GM15510 (cell line): Measurements from ENCODE around the gene PDE8B.

Experiments
- POLR2A ChIP-seq: IDR thresholded peaks from 3 replicates; pipeline ENCODE4 v1.6.1; 2011; ENCODE audit warnings: borderline replicate concordance; ENCODE audit not compliant: insufficient read length; ENCODE audit errors: extremely low read depth

The PDE8B gene

DNA sequence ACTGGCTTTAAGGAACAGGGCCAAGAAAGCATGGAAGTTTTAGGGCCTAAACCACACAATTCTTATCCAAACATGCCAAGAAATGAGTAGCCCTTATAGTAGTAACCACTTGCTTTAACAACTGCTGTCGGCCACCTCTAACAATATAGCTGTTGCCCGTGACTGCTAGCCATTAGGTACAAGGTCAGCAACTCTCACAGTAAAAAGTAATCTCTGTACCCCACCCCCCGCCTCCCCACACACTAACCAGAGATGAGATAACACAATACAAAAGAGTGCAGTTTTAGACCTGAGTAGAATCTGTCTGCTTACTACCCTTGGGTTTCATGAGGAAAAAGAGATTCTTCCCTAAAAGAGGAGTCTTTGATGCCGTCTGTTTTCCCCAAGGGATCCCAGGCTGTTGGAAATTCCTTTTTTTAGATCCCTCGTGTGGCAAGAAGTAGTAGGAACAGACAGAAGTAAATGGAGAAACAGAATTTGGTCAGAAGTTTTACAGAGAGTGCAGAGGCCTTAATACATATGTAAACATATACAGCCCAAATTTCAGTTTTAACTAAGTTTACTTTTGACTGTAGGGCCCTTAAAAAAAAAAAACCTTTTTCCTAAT, 187.3 kb downstream of the PDE8B start:
- TF ChIP-seq POLR2A: no peak

DNA sequence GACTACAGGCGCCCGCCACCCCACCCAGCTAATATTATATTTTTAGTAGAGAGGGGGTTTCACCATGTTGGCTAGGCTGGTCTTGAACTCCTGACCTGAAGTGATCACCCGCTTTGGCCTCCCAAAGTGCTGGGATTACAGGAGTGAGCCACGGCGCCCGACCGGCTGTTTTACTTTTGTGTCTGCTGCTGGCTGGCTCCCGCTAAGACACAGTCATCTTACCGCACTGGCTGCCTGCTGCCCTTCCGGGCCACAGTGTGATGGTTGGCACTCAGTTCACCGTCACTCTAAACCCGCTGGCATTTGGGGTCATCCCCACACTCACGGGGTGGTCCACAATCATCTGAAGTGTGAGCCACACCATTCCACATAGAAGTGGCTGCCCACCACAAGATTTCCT, 188.0 kb downstream of the PDE8B start:
- TF ChIP-seq POLR2A: no peak

DNA sequence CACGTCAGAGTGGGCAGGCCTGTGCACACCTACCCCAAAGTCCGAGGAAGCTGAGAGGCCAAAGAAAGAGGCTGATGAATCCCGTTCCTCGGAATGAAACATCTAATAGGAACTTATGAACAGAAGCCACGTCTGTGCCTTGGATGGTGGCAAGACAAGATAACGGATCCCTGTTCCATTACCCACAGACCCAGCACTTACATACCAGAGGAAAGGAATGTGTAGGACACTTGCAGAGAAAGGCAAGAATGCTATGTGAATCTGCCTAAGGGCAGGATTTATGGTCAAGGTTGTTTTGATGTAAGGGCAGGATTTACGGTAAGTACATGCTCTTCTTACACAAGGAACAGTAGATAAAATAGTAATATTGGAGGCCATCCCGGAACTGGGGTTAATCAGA, 188.4 kb downstream of the PDE8B start:
- TF ChIP-seq POLR2A: no peak

- TF ChIP-seq POLR2A: no peak
Measured at GRCh38 chr5:77400645-77401044, 190.2 kb downstream of the PDE8B start.

- no peak for TF ChIP-seq POLR2A
Measured at GRCh38 chr5:77402796-77403195, 192.3 kb downstream of the PDE8B start.

- TF ChIP-seq POLR2A: no peak
Measured at GRCh38 chr5:77407152-77407551, 196.7 kb downstream of the PDE8B start.

GRCh38 chr5:77409870-77410621, 199.6 kb downstream of the PDE8B start:
- TF ChIP-seq POLR2A: no peak

DNA sequence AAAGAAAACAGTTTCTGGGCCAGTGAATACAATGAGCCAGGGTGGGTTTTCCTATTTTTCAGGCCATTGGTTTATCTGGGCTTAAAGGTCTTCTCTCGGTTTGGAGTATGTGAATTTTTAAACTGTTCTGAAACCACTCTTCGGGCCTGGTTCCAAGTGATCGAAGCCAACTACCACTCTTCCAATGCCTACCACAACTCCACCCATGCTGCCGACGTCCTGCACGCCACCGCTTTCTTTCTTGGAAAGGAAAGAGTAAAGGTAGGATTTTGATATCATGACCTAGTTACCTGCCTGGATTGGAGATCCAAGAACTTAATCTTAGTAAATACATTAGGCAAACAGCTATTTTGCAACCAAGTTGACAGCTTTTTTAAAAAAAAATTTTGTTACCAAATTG, 202.6 kb downstream of the PDE8B start:
- no peak for TF ChIP-seq POLR2A

GRCh38 chr5:77418162-77418561, 207.7 kb downstream of the PDE8B start:
- TF ChIP-seq POLR2A: no peak

DNA sequence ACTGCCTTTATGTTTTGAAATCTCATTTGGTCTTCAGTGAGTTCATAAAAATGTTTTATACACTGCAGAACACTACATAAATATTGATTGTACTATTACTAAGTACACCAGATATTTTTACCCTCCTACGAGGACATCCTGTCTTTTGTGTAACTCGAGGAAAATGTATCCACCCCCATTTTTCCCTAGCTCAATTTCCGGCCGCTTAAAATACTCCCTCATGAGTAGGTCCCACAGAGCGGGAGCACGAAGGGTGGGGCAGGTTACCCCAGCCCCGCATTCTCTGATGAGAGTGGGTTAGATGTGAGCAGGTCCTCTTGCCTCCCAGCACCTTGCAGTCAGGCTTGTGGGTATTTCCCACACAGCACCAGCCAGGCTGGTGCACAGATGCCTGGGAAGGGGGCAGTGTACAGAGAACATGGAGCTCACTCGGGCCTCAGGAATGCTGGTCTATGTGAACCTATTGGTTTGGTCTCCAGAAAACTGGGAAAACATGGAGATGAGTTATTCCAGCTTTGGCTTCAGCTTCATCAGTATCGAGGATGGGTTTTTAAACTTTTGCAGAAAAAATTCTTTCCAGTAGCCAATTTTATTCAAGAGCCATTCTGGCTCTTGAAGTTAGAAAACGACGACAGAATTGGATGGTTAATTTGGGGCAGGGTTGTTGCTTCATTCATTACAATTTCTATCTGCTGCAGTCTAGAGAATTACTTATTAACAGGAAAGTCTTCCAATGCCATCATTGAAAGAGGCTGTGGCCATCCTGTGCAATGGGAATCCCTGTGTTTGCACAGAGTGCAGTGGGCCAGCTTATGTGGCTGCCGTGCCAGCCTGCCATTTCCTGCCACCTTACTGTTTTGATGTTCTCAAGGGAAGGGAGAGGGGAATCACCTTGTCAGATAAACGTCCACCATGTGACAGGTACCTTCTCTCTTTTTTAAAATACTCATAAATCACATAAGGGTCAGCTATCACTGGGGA, 208.4 kb downstream of the PDE8B start:
- no peak for TF ChIP-seq POLR2A

- TF ChIP-seq POLR2A: no peak
Measured at GRCh38 chr5:77419644-77420582, 209.4 kb downstream of the PDE8B start.

- no peak for TF ChIP-seq POLR2A
Measured at GRCh38 chr5:77420940-77421339, 210.5 kb downstream of the PDE8B start.

- TF ChIP-seq POLR2A: no peak
Measured at GRCh38 chr5:77423022-77423750, 212.7 kb downstream of the PDE8B start.
